Muscle of arm (tissue), 12 donors: ENCODE measurements around the gene METTL25. TPM values are rescaled to one million over a fixed set of nuclear protein-coding genes. Genes with fewer than 3 reads are reported as not detected.

Experiments used
- DNase-seq: peaks from one replicate; pipeline ENCODE4 v3.0.0-alpha.2; 2013
- polyA plus RNA-seq, 12 donors: library from polyadenylated mRNA; unstranded; fragments of 120-200 nt; gene quantifications; one replicate each; pipeline ENCODE4 v1.2.1, GENCODE V29; 2013; ENCODE audit not compliant: insufficient read length in 12 of 12

The METTL25 gene
- polyA plus RNA-seq, 12 donors = 6.3 to 13.4 (median 10.9) TPM; not detected in 1

DNA sequence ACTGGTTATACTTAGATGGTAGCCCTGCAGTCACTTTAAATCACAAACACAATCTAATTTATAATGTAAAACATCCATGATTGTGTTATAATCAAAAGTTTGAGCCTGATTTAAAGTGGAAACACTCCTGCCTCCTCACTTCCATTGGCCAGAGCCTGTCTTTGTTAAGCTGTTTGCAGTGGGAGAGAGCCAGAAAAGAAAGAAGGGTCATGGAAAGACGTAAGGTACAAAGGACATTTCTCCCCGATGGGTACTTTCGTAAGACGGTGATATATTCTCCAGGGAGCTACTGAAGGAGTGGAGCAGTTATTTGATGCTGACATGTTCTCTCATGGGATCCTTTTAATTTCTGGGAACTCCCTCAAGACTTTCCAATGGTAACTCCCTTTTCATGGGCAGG lies 164.0 kb downstream of the METTL25 start:
- no peak for DNase-seq

DNA sequence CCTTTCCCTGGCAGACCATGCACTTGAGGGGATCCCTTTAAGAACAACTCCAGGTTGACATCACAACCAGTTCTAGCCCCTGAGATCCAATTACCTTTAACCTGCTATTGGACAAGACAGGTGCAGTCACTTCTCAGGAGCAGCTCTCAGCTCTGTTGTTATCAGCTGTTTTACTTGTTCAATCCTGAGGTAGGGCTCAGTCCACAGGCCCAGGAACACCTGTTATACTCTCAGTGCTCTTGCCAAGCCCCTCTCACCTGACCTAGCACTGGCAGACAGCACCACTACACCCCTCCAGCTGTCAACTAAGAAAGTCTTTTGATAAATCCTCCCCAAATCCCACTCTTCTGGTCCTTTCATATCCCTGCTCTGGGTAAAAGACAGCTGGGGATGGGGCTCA lies 164.4 kb downstream of the METTL25 start:
- no peak for DNase-seq

DNA sequence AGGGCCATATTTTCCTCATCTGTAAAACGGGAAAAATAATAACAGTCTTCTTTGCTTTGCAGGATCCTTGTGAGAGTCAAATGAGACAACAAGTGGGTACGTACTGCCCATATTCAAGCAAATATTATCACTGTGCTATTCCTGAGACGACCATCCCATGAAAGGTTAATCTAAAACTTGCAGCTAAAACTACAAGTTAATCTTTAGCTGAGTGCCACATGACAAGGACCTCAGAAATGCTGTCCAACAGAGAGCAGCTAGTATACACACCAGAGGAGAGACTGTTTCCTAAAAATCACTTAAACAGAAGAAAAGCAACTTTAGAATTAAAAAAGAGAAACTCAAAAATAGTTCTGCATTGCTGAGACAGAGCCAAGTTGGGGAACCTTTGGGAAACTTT lies 165.7 kb downstream of the METTL25 start:
- DNase-seq = peak; percentile 39

DNA sequence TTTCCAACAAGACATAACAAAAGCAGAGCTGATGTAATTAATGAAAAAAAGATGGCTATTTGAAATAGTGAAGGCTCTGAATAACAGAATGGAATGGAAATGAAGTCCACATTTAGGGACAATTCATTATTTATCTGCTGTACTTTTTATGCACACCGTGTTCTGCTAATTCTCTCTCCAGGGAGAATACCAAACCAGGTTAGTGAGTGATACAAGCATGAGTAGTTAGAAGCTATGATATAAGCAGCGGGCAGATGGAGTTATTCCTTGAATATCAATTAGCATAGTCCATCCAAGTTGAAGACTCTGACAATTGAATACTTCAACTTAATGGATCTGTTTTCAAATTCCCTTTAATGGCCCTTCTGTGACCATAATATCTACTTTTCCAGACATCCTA lies 166.3 kb downstream of the METTL25 start:
- no peak for DNase-seq

DNA sequence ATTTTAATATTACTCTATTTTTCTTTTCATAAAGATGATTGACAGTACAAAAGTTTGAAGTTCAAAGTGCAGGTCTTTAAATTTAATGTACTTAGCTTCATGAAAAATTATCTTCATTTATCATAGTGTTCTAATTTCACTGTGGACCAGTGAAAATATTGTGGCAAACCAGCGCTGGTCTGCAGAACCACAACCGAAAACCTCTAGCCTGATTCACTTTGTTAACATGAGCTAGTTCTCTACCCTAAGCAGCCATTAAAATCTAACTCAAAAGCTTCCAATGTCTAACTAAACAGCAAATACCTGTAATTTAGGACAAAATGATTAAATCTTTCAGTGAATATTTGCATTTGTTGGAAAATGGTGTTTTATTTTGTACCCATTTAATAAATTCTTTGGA lies 167.3 kb downstream of the METTL25 start:
- DNase-seq = no peak

DNA sequence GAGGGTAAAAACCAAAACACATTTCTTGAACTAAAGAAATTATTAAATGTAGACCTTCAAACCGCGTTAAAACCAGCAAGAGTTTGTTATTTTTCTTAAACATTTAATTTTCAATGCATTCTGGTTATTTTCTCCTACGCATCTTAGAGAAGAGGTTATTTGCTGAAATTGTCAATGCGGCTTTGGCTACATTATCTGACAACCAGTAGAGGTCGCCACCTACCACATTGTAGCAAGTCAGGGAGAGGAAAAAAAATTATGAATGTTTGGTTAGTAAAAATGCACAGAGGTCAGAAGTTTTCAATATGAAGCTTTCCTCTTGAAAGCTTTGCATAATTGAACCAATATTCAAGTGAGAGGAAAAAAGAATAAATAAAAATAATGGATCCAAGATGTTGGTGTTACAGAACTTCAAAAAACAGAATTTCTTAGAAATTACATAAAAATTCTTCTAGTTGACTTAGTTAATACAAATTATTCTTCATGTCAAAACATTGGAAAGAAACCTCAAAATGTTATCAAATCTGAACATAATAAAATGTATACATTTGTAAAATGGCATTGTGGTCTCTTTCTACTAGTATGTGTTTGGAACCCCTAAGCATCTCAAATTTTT lies 168.9 kb downstream of the METTL25 start:
- peak; percentile 67 for DNase-seq

Other genes with a start within 250 kb of the METTL25 start
- 10 to 100 TPM in 11 of 12 donors, not detected in 1; 34.3 to 67.3 (median 37.4) TPM for gene CCDC59, start 142 bp upstream of the METTL25 start, polyA plus RNA-seq